Measurements from ENCODE around the gene FLG2.
"Not testable (repeated sequence)": the region's sequence is repeated elsewhere in the genome, so short reads cannot be mapped to it uniquely, and the experiment has no call there.

Gene FLG2

GRCh38 chr1:152309955-152310354 lies 49.9 kb downstream of the FLG2 start:
- no peak for DNase-seq

- not testable (repeated sequence) for DNase-seq
Observed at GRCh38 chr1:152309320-152309901, 50.4 kb downstream of the FLG2 start.

GRCh38 chr1:152308758-152309157 lies 51.0 kb downstream of the FLG2 start:
- DNase-seq, result not testable (repeated sequence)

DNA sequence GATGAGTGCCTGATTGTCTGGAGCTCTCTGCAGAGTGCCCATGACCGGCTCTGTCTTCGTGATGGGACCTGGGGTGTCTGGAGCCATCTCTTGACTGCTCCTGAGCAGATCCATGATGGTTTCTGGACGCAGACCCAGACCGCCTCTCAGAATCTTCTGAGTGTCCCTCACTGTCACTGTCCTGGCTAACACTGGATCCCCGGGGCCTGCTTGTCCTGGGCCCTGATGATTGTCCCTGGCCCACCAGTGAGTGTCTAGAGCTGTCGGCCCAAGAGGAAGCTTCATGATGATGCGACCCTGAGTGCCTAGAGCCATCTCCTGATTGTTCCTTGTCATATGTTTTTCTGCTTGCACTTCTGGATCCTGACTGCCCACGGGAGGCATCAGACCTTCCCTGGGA lies 51.8 kb downstream of the FLG2 start:
- DNase-seq, result not testable (repeated sequence)

DNA sequence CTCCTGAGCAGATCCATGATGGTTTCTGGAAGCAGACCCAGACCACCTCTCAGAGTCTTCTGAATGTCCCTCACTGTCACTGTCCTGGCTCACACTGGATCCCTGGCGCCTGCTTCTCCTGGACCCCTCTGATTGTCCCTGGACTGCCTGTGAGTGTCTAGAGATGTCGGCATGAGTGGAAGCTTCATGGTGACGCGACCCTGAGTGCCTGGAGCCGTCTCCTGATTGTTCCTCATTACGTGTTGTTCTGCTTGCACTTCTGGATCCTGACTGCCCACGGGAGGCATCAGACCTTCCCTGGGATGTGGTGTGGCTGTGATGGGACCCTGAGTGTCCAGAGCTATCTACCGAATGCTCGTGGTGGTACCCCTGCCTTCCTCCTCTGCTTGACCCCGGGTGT lies 53.7 kb downstream of the FLG2 start:
- DNase-seq, result not testable (repeated sequence)

- not testable (repeated sequence) for DNase-seq
Observed at GRCh38 chr1:152304773-152305172, 55.0 kb downstream of the FLG2 start.

- DNase-seq, result not testable (repeated sequence)
Observed at GRCh38 chr1:152303139-152303872, 56.5 kb downstream of the FLG2 start.
